ENCODE measurements around the gene ZMYND10. TPM values are rescaled to one million over a fixed set of nuclear protein-coding genes. Genes with fewer than 3 reads are reported as not detected.

ZMYND10 gene
- total RNA-seq, 1 donor from 2014 or later = 0.71 TPM

Other genes with a start within 250 kb of the ZMYND10 start
- gene SEMA3F, start 190.4 kb downstream of the ZMYND10 start, total RNA-seq = 51.5 TPM
- not detected for gene GNAT1, start 154.1 kb downstream of the ZMYND10 start, total RNA-seq
- 0.39 TPM for gene SLC38A3, start 140.5 kb downstream of the ZMYND10 start, total RNA-seq
- gene GNAI2, start 109.5 kb downstream of the ZMYND10 start, total RNA-seq = 309 TPM
- gene SEMA3B, start 76.6 kb downstream of the ZMYND10 start, total RNA-seq = 22.1 TPM
- not detected for gene LSMEM2, start 66.6 kb downstream of the ZMYND10 start, total RNA-seq
- gene IFRD2, start 53.3 kb downstream of the ZMYND10 start, total RNA-seq = 105 TPM
- gene HYAL3, start 46.3 kb downstream of the ZMYND10 start, total RNA-seq = 1.4 TPM
- 10.2 TPM for gene NAA80, start 46.3 kb downstream of the ZMYND10 start, total RNA-seq
- 11.2 TPM for gene HYAL1, start 42.2 kb downstream of the ZMYND10 start, total RNA-seq
- gene HYAL2, start 23.0 kb downstream of the ZMYND10 start, total RNA-seq = 118 TPM
- 27.4 TPM for gene TUSC2, start 17.5 kb downstream of the ZMYND10 start, total RNA-seq
- 45.3 TPM for gene RASSF1, start 4.9 kb downstream of the ZMYND10 start, total RNA-seq
- gene NPRL2, start 5.0 kb upstream of the ZMYND10 start, total RNA-seq = 17.3 TPM
- 18.1 TPM for gene CYB561D2, start 5.1 kb upstream of the ZMYND10 start, total RNA-seq
- 45.6 TPM for gene TMEM115, start 13.8 kb upstream of the ZMYND10 start, total RNA-seq
- 0.45 TPM for gene CACNA2D2, start 157.9 kb upstream of the ZMYND10 start, total RNA-seq
- gene C3orf18, start 222.0 kb upstream of the ZMYND10 start, total RNA-seq = 8.9 TPM
- 15.5 TPM for gene HEMK1, start 223.8 kb upstream of the ZMYND10 start, total RNA-seq